Nephron progenitor cell (in vitro differentiated cells): ENCODE results near the gene SCAANT1.

Source experiments
- DNase-seq: peaks from one replicate; pipeline ENCODE4 v3.0.0; 2021
- H3K27ac Mint-ChIP-seq: 2 replicates; pipeline ENCODE4 v1.8.0; 2021; ENCODE audit warnings: mild to moderate bottlenecking, moderate library complexity, mixed read lengths
- H3K27me3 Mint-ChIP-seq: 2 replicates; pipeline ENCODE4 v1.8.0; 2021; ENCODE audit warnings: mild to moderate bottlenecking, low read depth, mixed read lengths; ENCODE audit not compliant: poor library complexity
- H3K36me3 Mint-ChIP-seq: 2 replicates; pipeline ENCODE4 v1.8.0; 2021; ENCODE audit warnings: low read depth, mixed read lengths
- H3K4me1 Mint-ChIP-seq: 2 replicates; pipeline ENCODE4 v1.8.0; 2021; ENCODE audit warnings: mixed read lengths
- H3K4me3 Mint-ChIP-seq: 2 replicates; pipeline ENCODE4 v1.8.0; 2021; ENCODE audit warnings: mild to moderate bottlenecking, moderate library complexity, mixed read lengths
- H3K9me3 Mint-ChIP-seq: 2 replicates; pipeline ENCODE4 v1.8.0; 2021; ENCODE audit warnings: mild to moderate bottlenecking, moderate library complexity, mixed read lengths
- TF ChIP-seq, protein P1 (sequence below): fragments of 200-600 bp; sonication (generic); IDR thresholded peaks from 2 replicates; pipeline ENCODE4 v1.5.0; 2021; ENCODE audit warnings: antibody characterized with exemption

SCAANT1 gene

DNA sequence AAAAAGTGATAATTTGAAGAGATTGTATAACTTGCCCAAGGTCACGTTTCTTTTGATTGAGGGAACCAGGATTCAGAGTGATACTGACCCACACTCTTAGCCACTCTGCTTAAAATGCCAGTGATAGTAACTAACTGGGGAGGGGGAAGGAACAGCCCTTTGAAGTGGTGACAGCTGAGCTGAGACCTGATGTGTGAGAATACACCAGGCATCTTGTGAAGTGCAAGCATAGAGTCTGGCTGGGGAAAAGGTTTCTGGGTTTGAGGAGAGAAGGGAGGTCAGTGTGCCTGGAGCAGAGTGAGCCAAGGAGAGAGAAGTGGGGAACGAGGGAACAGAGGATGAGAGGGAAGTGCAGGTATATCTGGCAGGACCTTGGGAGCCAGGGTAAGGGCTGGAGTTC is 35.4 kb upstream of the SCAANT1 start:
- Mint-ChIP-seq H3K4me1 (peaks cover 30% of the 10 kb centered on the region), H3K27me3 (no peaks in the 10 kb centered on the region), H3K9me3 (no peaks in the 10 kb centered on the region), H3K36me3 (peaks cover 5% of the 10 kb centered on the region), H3K27ac (peak overlapping the region; percentile 27), H3K4me3 (no peak overlapping the region)
- no peak for DNase-seq
- TF ChIP-seq, protein P1, sequence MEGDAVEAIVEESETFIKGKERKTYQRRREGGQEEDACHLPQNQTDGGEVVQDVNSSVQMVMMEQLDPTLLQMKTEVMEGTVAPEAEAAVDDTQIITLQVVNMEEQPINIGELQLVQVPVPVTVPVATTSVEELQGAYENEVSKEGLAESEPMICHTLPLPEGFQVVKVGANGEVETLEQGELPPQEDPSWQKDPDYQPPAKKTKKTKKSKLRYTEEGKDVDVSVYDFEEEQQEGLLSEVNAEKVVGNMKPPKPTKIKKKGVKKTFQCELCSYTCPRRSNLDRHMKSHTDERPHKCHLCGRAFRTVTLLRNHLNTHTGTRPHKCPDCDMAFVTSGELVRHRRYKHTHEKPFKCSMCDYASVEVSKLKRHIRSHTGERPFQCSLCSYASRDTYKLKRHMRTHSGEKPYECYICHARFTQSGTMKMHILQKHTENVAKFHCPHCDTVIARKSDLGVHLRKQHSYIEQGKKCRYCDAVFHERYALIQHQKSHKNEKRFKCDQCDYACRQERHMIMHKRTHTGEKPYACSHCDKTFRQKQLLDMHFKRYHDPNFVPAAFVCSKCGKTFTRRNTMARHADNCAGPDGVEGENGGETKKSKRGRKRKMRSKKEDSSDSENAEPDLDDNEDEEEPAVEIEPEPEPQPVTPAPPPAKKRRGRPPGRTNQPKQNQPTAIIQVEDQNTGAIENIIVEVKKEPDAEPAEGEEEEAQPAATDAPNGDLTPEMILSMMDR, result no peak

DNA sequence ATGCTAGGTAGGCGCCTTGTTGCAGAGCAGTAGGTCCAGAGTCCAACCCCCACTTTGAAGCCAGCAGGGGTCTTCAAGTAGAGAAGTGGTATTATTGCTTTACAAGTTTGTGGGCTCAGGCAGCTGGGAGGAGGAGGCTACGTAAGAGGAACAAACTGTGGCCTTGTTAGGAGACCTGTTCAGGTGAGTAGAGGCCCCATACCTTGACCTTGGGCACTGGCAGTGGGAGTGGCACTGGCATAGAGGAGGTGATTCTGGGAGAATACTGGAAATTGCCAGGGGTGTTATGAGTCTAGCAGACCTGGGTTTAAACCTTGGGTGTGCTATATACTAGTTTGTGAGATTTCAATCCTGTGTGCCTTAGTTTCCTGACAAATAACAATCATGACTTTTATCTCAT is 34.6 kb upstream of the SCAANT1 start:
- Mint-ChIP-seq H3K4me1 (peaks cover 34% of the 10 kb centered on the region), H3K27ac (no peak overlapping the region)

DNA sequence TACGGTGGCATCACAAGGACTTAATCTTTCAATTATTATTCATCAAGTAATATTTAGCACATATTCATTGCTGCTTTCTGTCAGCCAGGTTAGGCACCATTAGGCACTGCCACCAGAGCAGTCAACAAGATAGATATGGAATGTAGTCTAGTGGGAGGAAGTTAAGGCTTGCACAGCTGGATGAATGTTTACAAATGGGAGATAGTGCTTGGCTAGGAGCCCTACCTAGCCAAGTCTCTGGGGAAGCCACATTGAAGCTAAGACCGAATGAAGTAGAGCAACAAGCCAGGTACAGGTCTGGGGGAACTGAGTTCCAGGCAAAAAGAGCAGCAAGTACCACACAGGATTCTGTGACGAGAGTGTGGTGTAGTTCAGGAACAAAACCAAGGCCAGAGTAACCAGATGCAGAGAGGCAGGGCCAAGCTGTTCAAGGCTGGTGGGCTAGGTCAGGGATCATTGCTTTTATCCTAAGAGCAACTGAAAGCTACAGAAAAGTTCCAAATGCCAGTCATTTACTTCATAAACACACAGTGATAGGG is 33.4 kb upstream of the SCAANT1 start:
- Mint-ChIP-seq H3K4me3 (no peak overlapping the region), H3K27ac (peak overlapping the region; percentile 53), H3K36me3 (peaks cover 5% of the 10 kb centered on the region), H3K4me1 (peaks cover 28% of the 10 kb centered on the region), H3K27me3 (no peaks in the 10 kb centered on the region), H3K9me3 (no peaks in the 10 kb centered on the region)
- TF ChIP-seq, protein P1, result no peak
- no peak for DNase-seq

More for the DNA sequence above, 34.6 kb upstream of the SCAANT1 start:
- TF ChIP-seq, protein P1, result no peak
- Mint-ChIP-seq H3K27me3 (no peaks in the 10 kb centered on the region), H3K36me3 (peaks cover 5% of the 10 kb centered on the region), H3K4me3 (no peak overlapping the region), H3K9me3 (no peaks in the 10 kb centered on the region)
- no peak for DNase-seq

DNA sequence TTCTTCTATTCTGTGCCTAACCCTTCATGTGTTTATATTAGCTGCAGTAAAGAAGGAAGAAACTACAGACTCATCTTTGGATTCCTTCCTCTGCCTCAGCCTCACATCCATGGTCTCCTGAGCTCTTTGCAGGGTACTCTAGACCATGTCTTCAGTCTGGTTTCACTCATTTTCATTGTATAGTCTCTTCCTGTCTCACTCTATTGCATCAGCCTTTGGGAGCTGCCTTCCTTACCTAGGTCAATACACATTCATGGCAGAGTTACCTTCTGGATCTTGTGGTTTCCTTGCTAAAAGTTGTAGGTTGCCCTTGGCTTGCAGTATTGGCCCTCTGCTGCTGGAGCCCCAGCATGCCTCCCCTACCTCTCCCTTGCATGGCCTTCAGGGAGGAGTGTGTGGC is 31.5 kb upstream of the SCAANT1 start:
- peaks cover 33% of the 10 kb centered on the region for H3K4me1 Mint-ChIP-seq
- no peaks in the 10 kb centered on the region for H3K9me3 Mint-ChIP-seq
- TF ChIP-seq, protein P1, result no peak
- no peaks in the 10 kb centered on the region for H3K27me3 Mint-ChIP-seq
- H3K4me3 Mint-ChIP-seq, result no peak overlapping the region
- H3K27ac Mint-ChIP-seq, result no peak overlapping the region
- peaks cover 13% of the 10 kb centered on the region for H3K36me3 Mint-ChIP-seq
- DNase-seq, result no peak

DNA sequence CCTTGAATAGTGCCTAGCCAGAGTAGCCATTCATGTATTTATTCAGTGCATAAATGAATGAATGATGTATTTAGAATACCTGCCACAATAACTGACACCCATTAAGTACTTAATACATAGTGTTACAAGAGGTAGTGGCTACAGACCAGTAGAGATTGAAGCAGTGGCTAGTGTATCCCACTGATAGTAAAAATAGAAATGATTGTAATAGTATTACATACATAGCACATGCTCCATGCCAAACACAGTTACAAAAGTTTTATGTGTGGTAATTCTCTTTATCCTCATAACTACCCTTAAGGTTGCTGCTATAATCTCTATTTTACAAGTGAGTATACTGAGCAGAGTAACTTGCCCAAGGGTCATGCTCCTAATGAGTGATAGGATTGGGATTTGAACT is 30.3 kb upstream of the SCAANT1 start:
- H3K9me3 Mint-ChIP-seq, result no peaks in the 10 kb centered on the region
- H3K4me1 Mint-ChIP-seq, result peaks cover 38% of the 10 kb centered on the region
- DNase-seq, result no peak
- H3K36me3 Mint-ChIP-seq, result peaks cover 13% of the 10 kb centered on the region
- H3K27me3 Mint-ChIP-seq, result no peaks in the 10 kb centered on the region
- no peak overlapping the region for H3K4me3 Mint-ChIP-seq
- TF ChIP-seq, protein P1, result no peak
- no peak overlapping the region for H3K27ac Mint-ChIP-seq

DNA sequence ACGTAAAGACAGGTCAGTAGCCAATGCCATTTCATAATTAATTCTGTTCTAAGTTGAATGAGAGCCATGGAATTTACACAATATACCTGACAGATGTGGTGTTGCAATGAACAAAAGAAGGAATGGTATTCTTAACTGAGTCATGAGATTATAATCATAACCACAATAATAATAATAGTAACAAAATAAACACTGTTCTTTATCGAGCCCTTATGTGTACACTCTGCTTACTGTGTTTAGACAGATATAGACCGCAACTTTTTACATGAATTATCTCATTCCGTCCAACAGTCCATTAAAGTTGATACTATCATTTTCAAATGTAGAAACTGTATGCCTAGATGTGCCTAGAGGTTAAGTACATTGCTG is 28.2 kb upstream of the SCAANT1 start:
- no peaks in the 10 kb centered on the region for H3K9me3 Mint-ChIP-seq

More for the DNA sequence above, 28.2 kb upstream of the SCAANT1 start:
- TF ChIP-seq, protein P1, result no peak
- Mint-ChIP-seq H3K36me3 (peaks cover 13% of the 10 kb centered on the region), H3K27ac (no peak overlapping the region), H3K4me3 (no peak overlapping the region), H3K27me3 (no peaks in the 10 kb centered on the region), H3K4me1 (peaks cover 36% of the 10 kb centered on the region)
- DNase-seq, result no peak
